GM12878 (cell line): ENCODE results near the gene NET1. TPM values are rescaled to one million over a fixed set of nuclear protein-coding genes. Genes with fewer than 3 reads are reported as not detected.
A peak's percentile ranks its signal among the peaks of the same experiment; 100 is the strongest.

Source experiments
- ATAC-seq: fragments of 200-7000 bp; cut with Tn5 transposase; 3 replicates; pipeline ENCODE4 v1.9.1; 2020; ENCODE audit warnings: mild to moderate bottlenecking, moderate library complexity
- BruUV-seq: library from RNA; stranded (reverse); fragments of 400-500 nt; replicated peaks from 2 replicates; lab custom pipeline; 2021; lab: Mats Ljungman, UMichigan
- CTCF ChIA-PET: fragments of 300-600 bp; sonication (Branson Sonifier 250); formaldehyde crosslinking; extraction: SDS; loops from one replicate; lab custom pipeline; 2021; ENCODE audit warnings: inconsistent platforms; lab: Yijun Ruan, JAX
- POLR2A ChIA-PET: fragments of 350-600 bp; formaldehyde crosslinking; extraction: SDS; loops from one replicate; lab custom pipeline; 2021; ENCODE audit warnings: inconsistent platforms; lab: Charles Lee
- RAD21 ChIA-PET: fragments of 300-600 bp; sonication (Branson Sonifier 250); formaldehyde crosslinking; loops from one replicate; lab custom pipeline; 2023; ENCODE audit warnings: antibody characterized with exemption; ENCODE audit not compliant: unreplicated experiment; lab: Charles Lee
- SMC1A ChIA-PET: fragments of 300-600 bp; sonication (Branson Sonifier 250); formaldehyde crosslinking; loops from one replicate; lab custom pipeline; 2023; ENCODE audit not compliant: unreplicated experiment, uncharacterized antibody; lab: Charles Lee
- DNase-seq: peaks from one replicate; pipeline ENCODE4 v3.0.0-alpha.2; 2011; ENCODE audit warnings: low read depth, low spot score
- FAIRE-seq: peaks from 3 replicates; lab custom pipeline; 2011; peaks lifted over from hg19 to GRCh38; lab: Jason Lieb, UNC
- H2AFZ ChIP-seq: 2 replicates; pipeline ENCODE4 v1.6.0; 2011; ENCODE audit warnings: low read depth, low read length, control low read depth; ENCODE audit not compliant: control insufficient read depth
- H3K27ac ChIP-seq: 2 replicates; pipeline ENCODE4 v1.5.1; 2011; ENCODE audit warnings: control low read depth; ENCODE audit not compliant: control insufficient read depth, insufficient read depth
- H3K27me3 ChIP-seq, 2 experiments: replicated peaks in 1 of 2; 2 replicates each; pipeline versions ENCODE4 v1.6.0 to v1.6.1; 2011; ENCODE audit warnings: low read length in 1 of 2; ENCODE audit not compliant: control insufficient read depth in 2 of 2, insufficient read depth in 2 of 2
- H3K36me3 ChIP-seq, 2 experiments: 2 replicates each; pipeline ENCODE4 v1.5.1; 2011; ENCODE audit warnings: low read length in 1 of 2; ENCODE audit not compliant: control insufficient read depth in 2 of 2, insufficient read depth in 2 of 2
- H3K4me1 ChIP-seq: 2 replicates; pipeline ENCODE4 v1.6.1; 2011; ENCODE audit warnings: mild to moderate bottlenecking, low read length, moderate library complexity, mixed read lengths; ENCODE audit not compliant: control insufficient read depth, insufficient read depth
- H3K4me2 ChIP-seq: 2 replicates; pipeline ENCODE4 v1.6.0; 2011; ENCODE audit warnings: control low read depth; ENCODE audit not compliant: control insufficient read depth, insufficient read depth
- H3K4me3 ChIP-seq: fragments of 200-600 bp; sonication (generic); 2 replicates; pipeline ENCODE4 v1.5.1; 2016
- H3K79me2 ChIP-seq: 2 replicates; pipeline ENCODE4 v1.6.0; 2011; ENCODE audit warnings: low read length; ENCODE audit not compliant: control insufficient read depth, insufficient read depth
- H3K9ac ChIP-seq: 2 replicates; pipeline ENCODE4 v1.8.0; 2011; ENCODE audit warnings: low read length, control low read depth, mixed read lengths; ENCODE audit not compliant: control insufficient read depth, insufficient read depth
- H3K9me3 ChIP-seq: replicated peaks from 3 replicates; pipeline ENCODE4 v1.5.1; 2011; ENCODE audit warnings: mild to moderate bottlenecking, low read length; ENCODE audit not compliant: control insufficient read depth, insufficient read depth
- H4K20me1 ChIP-seq: 2 replicates; pipeline ENCODE4 v1.6.0; 2011; ENCODE audit not compliant: control insufficient read depth, insufficient read depth
- IKZF1 ChIP-seq: fragments of 450-650 bp; conservative IDR thresholded peaks from 2 replicates; pipeline ENCODE4 v1.6.1; 2017; ENCODE audit warnings: antibody characterized with exemption, mild to moderate bottlenecking
- MXI1 ChIP-seq: fragments of 150-350 bp; IDR thresholded peaks from 2 replicates; pipeline ENCODE4 v1.6.1; 2011; ENCODE audit warnings: low read depth, mild to moderate bottlenecking, inconsistent platforms, low read length, improper control_type of control experiment
- PAX5 ChIP-seq: IDR thresholded peaks from 2 replicates; pipeline ENCODE4 v1.6.1; 2011; ENCODE audit warnings: low read depth, low read length, borderline replicate concordance
- RFX5 ChIP-seq: IDR thresholded peaks from 2 replicates; pipeline ENCODE4 v1.6.1; 2011; ENCODE audit warnings: low read depth, low read length, improper control_type of control experiment
- RUNX3 ChIP-seq: IDR thresholded peaks from 2 replicates; pipeline ENCODE4 v1.6.1; 2012; ENCODE audit warnings: low read length, inconsistent platforms
- SMC3 ChIP-seq: IDR thresholded peaks from 2 replicates; pipeline ENCODE4 v1.6.1; 2011; ENCODE audit warnings: low read length, improper control_type of control experiment, borderline replicate concordance
- TCF12 ChIP-seq: IDR thresholded peaks from 2 replicates; pipeline ENCODE4 v1.6.1; 2011; ENCODE audit warnings: low read depth, mild to moderate bottlenecking, low read length
- ZNF384 ChIP-seq: IDR thresholded peaks from 2 replicates; pipeline ENCODE4 v1.6.1; 2012; ENCODE audit warnings: low read depth, mild to moderate bottlenecking, low read length, improper control_type of control experiment, borderline replicate concordance
- WGBS: methylation state at CpG from one replicate; pipeline ENCODE4 v1.1.6; 2016; ENCODE audit warnings: low lambda C conversion rate; ENCODE audit not compliant: insufficient replicate concordance, insufficient coverage; ENCODE audit errors: missing lambda C conversion rate; 5-methylcytosine and 5-hydroxymethylcytosine counted together
- in situ Hi-C: fragments of 300-500 bp; cut with MboI; formaldehyde crosslinking; loops from 9 replicates; pipeline ENCODE4 v1.14.3; 2018; ENCODE audit warnings: mixed read lengths
- intact Hi-C: fragments of 100-400 bp; cut with micrococcal nuclease; formaldehyde crosslinking; loops from one replicate; pipeline ENCODE4 v1.14.2; 2022; ENCODE audit not compliant: unreplicated experiment
- polyA plus RNA-seq, 11 experiments: library from polyadenylated mRNA; depleted of rRNA in 4 of 11; unstranded in 6 of 11; stranded (reverse) in 5 of 11; fragments of >200 nt; fragmentation: Nextera tagmentation in 4 of 11; fragmentation: Illumina TruSeq in 1 of 11; extraction: Ambion mirVana in 4 of 11; extraction: Trizol in 1 of 11; gene quantifications; 1 replicate in 1 of 11; 2 replicates in 10 of 11; pipeline versions ENCODE4 v1.2.1 to v1.2.3, GENCODE V29; 2011 to 2016; ENCODE audit warnings: inconsistent platforms in 2 of 11, missing spikeins in 2 of 11, low read depth in 1 of 11
- total RNA-seq, 4 experiments: library from RNA; depleted of rRNA in 3 of 4; stranded (reverse); fragments of >200 nt in 3 of 4; fragmentation: Illumina TruSeq in 1 of 4; extraction: Trizol in 1 of 4; gene quantifications; 2 replicates each; pipeline versions ENCODE4 v1.2.1 to v1.2.3, GENCODE V29; 2013 to 2021
- TF ChIP-seq, protein P1 (sequence below): fragments of 450-650 bp; IDR thresholded peaks from 2 replicates; pipeline ENCODE4 v1.6.1; 2016; ENCODE audit warnings: mild to moderate bottlenecking
- TF ChIP-seq, protein P2 (sequence below): IDR thresholded peaks from 2 replicates; pipeline ENCODE4 v1.6.1; 2011; ENCODE audit warnings: mild to moderate bottlenecking, low read depth, low read length, moderate library complexity; ENCODE audit not compliant: insufficient replicate concordance

Gene NET1
- total and polyA plus RNA-seq, 10 of the 15 experiments (the other 5 are each of a cell fraction or from before 2014, with no cell fraction given): 6.5 to 22.7 (median 18.4) TPM

DNA sequence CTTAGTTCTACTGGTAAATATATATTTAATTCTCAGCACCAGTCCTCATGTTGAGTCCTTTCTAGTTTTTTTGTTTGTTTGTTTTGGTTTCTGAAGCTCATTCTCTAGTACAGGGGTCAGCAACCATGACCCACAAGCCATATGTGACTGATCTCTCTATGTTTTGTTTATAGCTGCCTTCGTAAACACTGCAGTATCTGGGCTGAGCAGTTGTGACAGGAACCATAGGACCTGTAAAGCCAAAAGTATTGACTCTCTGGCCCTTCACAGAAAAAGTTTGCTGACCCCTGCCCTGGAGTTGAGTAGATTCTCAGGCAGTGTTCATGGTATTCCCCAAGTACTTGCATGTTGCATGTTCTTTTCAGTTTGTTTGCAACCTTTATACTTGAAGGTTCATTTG, 20.8 kb downstream of the NET1 start:
- DNase-seq (no peak), FAIRE-seq (no peak), ATAC-seq (peak; percentile 41)
- no peaks in the 10 kb centered on the region for H3K9me3 ChIP-seq
- CTCF ChIA-PET: interaction anchor here (1.0 to 18.0 kb wide), 19 partner anchors 8 to 619 kb away, joined by 3 to 535 read pairs (median 10); partner anchors contain the start of genes NET1 and TUBAL3
- 95% methylated on average over 1 of the region's 1 CpG for WGBS
- H3K4me3 ChIP-seq: no peak overlapping the region
- TF ChIP-seq RFX5 (no peak), PAX5 (peak; percentile 44; the same call in 1 of the 2 replicates)
- TF ChIP-seq, all 136 proteins: peak for 1
- H3K4me1 ChIP-seq: no peaks in the 10 kb centered on the region
- H3K9ac ChIP-seq: no peak overlapping the region
- intact Hi-C loops (loop anchor here (5.0 kb wide), 1 partner anchor 616 kb away; no protein-coding TSS in a partner anchor), in situ Hi-C loops (no loop called here)
- no TSS peak for BruUV-seq
- H4K20me1 ChIP-seq: no peaks in the 10 kb centered on the region
- no peaks in the 10 kb centered on the region; a peak in 1 of 4 replicates for H3K36me3 ChIP-seq
- POLR2A ChIA-PET: interaction anchor here (0.6 kb wide), 1 partner anchor 420 kb away, joined by 10 read pairs; no protein-coding TSS in a partner anchor
- no peaks in the 10 kb centered on the region for H3K27me3 ChIP-seq
- no peak overlapping the region for H3K4me2 ChIP-seq
- no peak overlapping the region for H3K27ac ChIP-seq
- H3K79me2 ChIP-seq: no peaks in the 10 kb centered on the region
- RAD21 ChIA-PET: interaction anchor here (0.5 to 2.7 kb wide), 9 partner anchors 8 to 618 kb away, joined by 3 to 25 read pairs (median 5); no protein-coding TSS in a partner anchor
- SMC1A ChIA-PET: interaction anchor here (0.9 to 5.0 kb wide), 11 partner anchors 9 to 619 kb away, joined by 3 to 33 read pairs (median 4); no protein-coding TSS in a partner anchor
- no peak overlapping the region for H2AFZ ChIP-seq

DNA sequence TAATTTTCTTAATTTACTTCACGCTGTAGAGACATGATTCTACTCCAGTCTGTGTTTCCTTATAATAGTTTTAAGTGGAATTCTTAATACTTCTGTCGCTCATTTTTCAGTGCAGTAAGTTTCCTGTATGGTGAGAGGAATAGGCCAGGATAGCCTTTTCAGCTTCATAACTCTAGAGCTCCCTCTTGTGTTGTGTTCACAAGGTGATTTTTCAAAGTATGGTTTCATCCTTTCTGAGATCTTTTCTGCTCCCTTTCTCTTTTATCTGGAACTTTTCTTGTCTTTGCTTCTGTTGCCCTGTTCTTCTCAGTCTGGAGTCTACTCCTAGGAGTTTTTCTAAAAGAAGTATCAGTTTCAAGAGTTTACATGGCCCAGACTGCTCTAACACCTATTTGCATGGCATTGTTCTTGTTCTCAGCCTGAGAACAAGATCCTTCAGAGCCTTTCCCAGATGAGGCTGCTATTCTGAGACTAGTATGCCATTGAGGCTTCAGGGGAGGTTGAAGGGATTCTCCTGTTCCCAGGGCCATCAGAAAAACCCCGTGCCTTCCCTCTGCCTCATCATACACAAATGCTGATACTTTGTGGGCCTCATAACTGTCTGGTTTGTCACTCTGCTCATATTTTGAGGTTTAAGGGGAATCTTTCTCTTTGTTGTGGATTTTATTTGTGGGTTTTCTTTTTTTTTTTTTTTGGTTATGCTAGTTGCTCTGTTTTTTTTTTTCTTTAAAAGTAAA, 21.8 kb downstream of the NET1 start:
- 75% methylated on average over 3 of the region's 3 CpGs for WGBS
- intact Hi-C loops: loop anchor here (2.0 to 5.0 kb wide), 2 partner anchors 585 to 617 kb away; no protein-coding TSS in a partner anchor
- no peak overlapping the region for H3K4me3 ChIP-seq
- DNase-seq (no peak), ATAC-seq (peak; percentile 85), FAIRE-seq (peak; percentile 93)
- no peaks in the 10 kb centered on the region for H3K27me3 ChIP-seq
- ChIA-PET RAD21 (interaction anchor here (0.7 to 2.7 kb wide), 10 partner anchors 8 to 619 kb away, joined by 3 to 25 read pairs (median 4); no protein-coding TSS in a partner anchor), CTCF (interaction anchor here (0.7 to 18.0 kb wide), 22 partner anchors 9 to 620 kb away, joined by 3 to 535 read pairs (median 6); partner anchors contain the start of gene TUBAL3), POLR2A (interaction anchor here (0.6 to 0.7 kb wide), 2 partner anchors 419 to 1736 kb away, joined by 4 to 10 read pairs; no protein-coding TSS in a partner anchor), SMC1A (interaction anchor here (0.7 to 5.0 kb wide), 18 partner anchors 8 to 620 kb away, joined by 3 to 33 read pairs (median 4); partner anchors contain the start of gene TUBAL3)
- H3K27ac ChIP-seq: no peak overlapping the region
- H4K20me1 ChIP-seq: no peaks in the 10 kb centered on the region
- no peaks in the 10 kb centered on the region for H3K9me3 ChIP-seq
- H3K36me3 ChIP-seq: no peaks in the 10 kb centered on the region; a peak in 1 of 4 replicates
- in situ Hi-C loops: no loop called here
- H3K9ac ChIP-seq: no peak overlapping the region
- no peak overlapping the region for H3K4me2 ChIP-seq
- no peaks in the 10 kb centered on the region for H3K79me2 ChIP-seq
- no peaks in the 10 kb centered on the region for H3K4me1 ChIP-seq
- BruUV-seq: no TSS peak
- no peak overlapping the region for H2AFZ ChIP-seq
- TF ChIP-seq, protein P1, sequence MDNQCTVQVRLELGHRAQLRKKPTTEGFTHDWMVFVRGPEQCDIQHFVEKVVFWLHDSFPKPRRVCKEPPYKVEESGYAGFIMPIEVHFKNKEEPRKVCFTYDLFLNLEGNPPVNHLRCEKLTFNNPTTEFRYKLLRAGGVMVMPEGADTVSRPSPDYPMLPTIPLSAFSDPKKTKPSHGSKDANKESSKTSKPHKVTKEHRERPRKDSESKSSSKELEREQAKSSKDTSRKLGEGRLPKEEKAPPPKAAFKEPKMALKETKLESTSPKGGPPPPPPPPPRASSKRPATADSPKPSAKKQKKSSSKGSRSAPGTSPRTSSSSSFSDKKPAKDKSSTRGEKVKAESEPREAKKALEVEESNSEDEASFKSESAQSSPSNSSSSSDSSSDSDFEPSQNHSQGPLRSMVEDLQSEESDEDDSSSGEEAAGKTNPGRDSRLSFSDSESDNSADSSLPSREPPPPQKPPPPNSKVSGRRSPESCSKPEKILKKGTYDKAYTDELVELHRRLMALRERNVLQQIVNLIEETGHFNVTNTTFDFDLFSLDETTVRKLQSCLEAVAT: peak; percentile 87
- peak; percentile 60; the same call in 1 of the 2 replicates for TF ChIP-seq SMC3
- TF ChIP-seq TCF12: no peak
- peak; percentile 88 for TF ChIP-seq RUNX3
- TF ChIP-seq, protein P2, sequence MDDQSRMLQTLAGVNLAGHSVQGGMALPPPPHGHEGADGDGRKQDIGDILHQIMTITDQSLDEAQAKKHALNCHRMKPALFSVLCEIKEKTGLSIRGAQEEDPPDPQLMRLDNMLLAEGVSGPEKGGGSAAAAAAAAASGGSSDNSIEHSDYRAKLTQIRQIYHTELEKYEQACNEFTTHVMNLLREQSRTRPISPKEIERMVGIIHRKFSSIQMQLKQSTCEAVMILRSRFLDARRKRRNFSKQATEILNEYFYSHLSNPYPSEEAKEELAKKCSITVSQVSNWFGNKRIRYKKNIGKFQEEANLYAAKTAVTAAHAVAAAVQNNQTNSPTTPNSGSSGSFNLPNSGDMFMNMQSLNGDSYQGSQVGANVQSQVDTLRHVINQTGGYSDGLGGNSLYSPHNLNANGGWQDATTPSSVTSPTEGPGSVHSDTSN: no peak
- peak; percentile 30; the same call in 1 of the 2 replicates for TF ChIP-seq IKZF1
- TF ChIP-seq MXI1: 0 out of 2 replicates have a peak, but pooled peaks have one; percentile 40
- peak; percentile 84 for TF ChIP-seq ZNF384
